Mucosa of descending colon (tissue), 3 donors: ENCODE results near the gene MIDN. TPM values are rescaled to one million over a fixed set of nuclear protein-coding genes. Genes with fewer than 3 reads are reported as not detected.
A peak's percentile ranks its signal among the peaks of the same experiment; 100 is the strongest.

Source experiments
- ATAC-seq: fragments of 200-7000 bp; cut with Tn5 transposase; one replicate; pipeline ENCODE4 v1.9.1; 2020; ENCODE audit warnings: mild to moderate bottlenecking, moderate library complexity
- DNase-seq, 3 donors: peaks; one replicate each; pipeline ENCODE4 v3.0.0-alpha.2; 2020
- H3K36me3 ChIP-seq: fragments of 200-600 bp; one replicate; pipeline ENCODE4 v1.8.0; 2021; ENCODE audit warnings: low read depth, mild to moderate bottlenecking
- H3K4me1 ChIP-seq: fragments of 200-600 bp; one replicate; pipeline ENCODE4 v1.8.0; 2021; ENCODE audit warnings: low read depth, mild to moderate bottlenecking
- H3K4me3 ChIP-seq: fragments of 200-600 bp; one replicate; pipeline ENCODE4 v1.8.0; 2021; ENCODE audit warnings: mild to moderate bottlenecking
- H3K9me3 ChIP-seq: fragments of 200-600 bp; one replicate; pipeline ENCODE4 v1.8.0; 2021; ENCODE audit warnings: mild to moderate bottlenecking
- intact Hi-C, 2 donors: fragments of 100-400 bp; cut with DNase I in 1 of 2; cut with micrococcal nuclease in 1 of 2; formaldehyde crosslinking; loops; one replicate each; pipeline versions ENCODE4 v1.11.0 to v1.11.1; 2022; cut with DNase I, micrococcal nuclease
- total RNA-seq, 3 donors: library from RNA; stranded (reverse); fragmentation: NEBNext Ultra II Directional in 2 of 3; extraction: Animal tissue kit (Norgen Biotek cat#: 25700) in 2 of 3; gene quantifications; one replicate each; pipeline versions ENCODE4 v1.2.1 to v1.2.4, GENCODE V29; 2021 to 2023
- TF ChIP-seq, protein P1 (sequence below): fragments of 200-600 bp; IDR thresholded peaks from one replicate; pipeline ENCODE4 v1.8.0; 2022; ENCODE audit warnings: antibody characterized with exemption, mild to moderate bottlenecking
- donor health status: DM: no; HTN: no; CAD: no; lungs with moderate emphysema.
- donor health status: DM: no; HTN: no; CAD: no.
- donor health status: DM: no; HTN: yes; CAD: no.

The MIDN gene
- total RNA-seq, 3 donors from 2014 or later: 136 to 251 (median 213) TPM

DNA sequence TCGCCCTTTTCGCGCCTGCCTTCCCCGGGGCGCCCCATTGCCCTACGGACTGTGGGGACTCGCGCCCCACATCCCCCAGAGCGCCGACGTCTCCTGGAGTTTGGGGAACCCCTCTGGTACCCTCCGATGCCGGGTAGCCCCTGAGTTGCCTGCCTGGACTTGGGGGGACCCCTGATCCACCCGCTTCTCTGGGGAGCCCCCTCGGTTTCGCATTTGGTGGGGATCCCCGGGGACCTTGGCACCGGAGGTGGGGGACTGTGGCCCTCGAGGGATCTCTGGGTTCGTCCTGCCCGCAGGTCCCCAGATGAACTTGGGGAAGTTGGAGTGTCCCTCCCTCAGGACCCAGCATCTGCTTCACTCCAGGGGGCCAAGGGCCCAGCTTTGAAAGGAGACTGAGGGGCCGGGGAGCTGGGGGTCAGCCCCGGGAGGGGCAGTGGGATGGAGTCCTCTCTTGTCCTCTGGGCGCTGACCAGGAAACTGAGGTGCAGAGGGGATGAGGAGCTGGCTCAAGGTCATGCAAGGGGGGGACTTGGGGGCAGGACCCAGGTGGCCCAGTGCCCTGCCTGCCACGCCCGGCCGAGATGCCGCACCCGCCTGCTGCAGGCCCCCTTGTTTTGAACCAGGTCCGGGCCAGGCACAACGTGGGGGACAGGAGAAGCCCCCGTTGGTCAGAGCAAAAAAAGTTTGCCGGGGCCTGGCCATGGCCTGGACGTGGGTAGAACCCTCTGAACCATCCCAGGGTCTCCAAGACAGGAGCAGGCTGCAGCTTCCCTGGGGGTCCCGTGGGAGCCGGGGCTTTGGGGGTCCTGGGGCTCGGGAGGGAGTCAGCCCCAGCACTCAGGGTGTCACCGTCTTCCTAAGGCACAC, 38.3 kb downstream of the MIDN start:
- no peaks in the 10 kb centered on the region for H3K36me3 ChIP-seq
- ATAC-seq: no peak
- peak in 2 of 3 donors; percentile 56 to 57 for DNase-seq
- H3K4me1 ChIP-seq: peaks cover 52% of the 10 kb centered on the region
- intact Hi-C loops: no loop called here
- TF ChIP-seq, protein P1, sequence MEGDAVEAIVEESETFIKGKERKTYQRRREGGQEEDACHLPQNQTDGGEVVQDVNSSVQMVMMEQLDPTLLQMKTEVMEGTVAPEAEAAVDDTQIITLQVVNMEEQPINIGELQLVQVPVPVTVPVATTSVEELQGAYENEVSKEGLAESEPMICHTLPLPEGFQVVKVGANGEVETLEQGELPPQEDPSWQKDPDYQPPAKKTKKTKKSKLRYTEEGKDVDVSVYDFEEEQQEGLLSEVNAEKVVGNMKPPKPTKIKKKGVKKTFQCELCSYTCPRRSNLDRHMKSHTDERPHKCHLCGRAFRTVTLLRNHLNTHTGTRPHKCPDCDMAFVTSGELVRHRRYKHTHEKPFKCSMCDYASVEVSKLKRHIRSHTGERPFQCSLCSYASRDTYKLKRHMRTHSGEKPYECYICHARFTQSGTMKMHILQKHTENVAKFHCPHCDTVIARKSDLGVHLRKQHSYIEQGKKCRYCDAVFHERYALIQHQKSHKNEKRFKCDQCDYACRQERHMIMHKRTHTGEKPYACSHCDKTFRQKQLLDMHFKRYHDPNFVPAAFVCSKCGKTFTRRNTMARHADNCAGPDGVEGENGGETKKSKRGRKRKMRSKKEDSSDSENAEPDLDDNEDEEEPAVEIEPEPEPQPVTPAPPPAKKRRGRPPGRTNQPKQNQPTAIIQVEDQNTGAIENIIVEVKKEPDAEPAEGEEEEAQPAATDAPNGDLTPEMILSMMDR: no peak
- H3K9me3 ChIP-seq: no peaks in the 10 kb centered on the region
- peak overlapping the region; percentile 14 for H3K4me3 ChIP-seq

DNA sequence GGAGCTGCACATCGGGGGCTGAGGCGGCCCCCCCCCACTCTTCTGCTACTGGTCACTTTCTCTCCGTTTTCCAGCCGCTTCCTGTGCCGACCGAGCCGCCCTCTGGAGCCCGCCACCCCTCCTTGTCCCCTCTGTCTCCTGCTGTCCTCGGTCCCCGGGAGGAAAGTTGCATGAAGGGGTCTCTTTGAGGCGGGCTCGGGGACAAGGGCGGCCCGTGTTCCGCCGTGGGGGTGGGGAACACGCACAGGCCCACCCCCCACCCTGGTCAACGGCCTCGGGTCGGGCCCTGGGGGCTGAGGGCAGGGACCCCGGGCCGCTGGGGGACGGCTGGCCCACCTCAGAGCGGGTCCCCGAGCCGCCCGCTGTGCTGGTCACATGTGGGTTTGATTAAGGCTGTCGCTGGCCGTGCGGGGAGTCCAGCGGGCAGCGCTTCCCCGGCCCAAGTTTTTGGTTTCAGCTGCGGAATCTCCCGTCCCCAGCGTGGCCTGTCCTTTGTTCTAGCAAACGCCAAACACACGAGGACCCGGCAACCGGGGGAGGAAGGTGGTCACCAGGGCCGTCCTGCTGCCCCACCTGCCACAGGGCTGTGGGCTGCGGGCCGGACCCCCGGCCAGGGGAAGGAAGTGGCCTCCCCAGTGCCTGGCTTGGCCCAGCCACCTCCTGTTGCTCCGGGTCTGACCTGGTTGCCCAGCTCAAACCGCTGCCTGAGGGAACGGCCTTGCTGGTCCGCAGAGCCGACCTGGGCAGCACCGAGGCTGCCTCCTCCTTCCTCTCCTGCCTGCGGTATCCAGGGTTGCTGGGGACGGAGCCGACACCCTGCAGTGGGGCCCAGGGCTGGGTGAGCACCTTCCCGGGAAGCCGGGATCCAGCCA, 39.2 kb downstream of the MIDN start:
- no peak for ATAC-seq
- Histone ChIP-seq H3K4me1 (peaks cover 60% of the 10 kb centered on the region), H3K36me3 (no peaks in the 10 kb centered on the region), H3K9me3 (no peaks in the 10 kb centered on the region), H3K4me3 (peak overlapping the region; percentile 14)
- DNase-seq: peak in 1 of 3 donors; percentile 42
- TF ChIP-seq, protein P1: no peak
- intact Hi-C loops: no loop called here

DNA sequence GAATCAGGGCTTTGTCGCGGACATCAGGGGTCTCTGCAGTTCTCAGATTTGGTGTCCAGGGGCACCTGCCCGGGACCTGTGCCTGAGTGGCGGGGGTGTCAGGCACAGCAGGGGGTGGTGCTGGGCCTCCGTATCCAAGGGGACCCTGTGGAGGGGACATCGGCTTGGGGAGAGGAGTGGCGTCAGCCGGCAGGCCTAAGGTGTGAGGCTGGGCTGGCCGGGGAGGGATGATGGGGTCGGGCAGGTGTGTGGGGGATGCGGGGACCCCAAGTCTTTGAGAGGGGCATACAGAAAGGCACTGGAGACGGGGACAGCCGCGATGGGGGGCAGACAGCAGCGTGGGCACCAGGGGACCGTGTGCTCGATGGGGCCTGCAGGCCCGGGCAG, 39.8 kb downstream of the MIDN start:
- H3K36me3 ChIP-seq: no peaks in the 10 kb centered on the region
- no peak overlapping the region for H3K4me3 ChIP-seq
- TF ChIP-seq, protein P1: no peak
- DNase-seq (no peak), ATAC-seq (no peak)
- intact Hi-C loops: no loop called here
- H3K9me3 ChIP-seq: no peaks in the 10 kb centered on the region
- H3K4me1 ChIP-seq: peaks cover 54% of the 10 kb centered on the region

DNA sequence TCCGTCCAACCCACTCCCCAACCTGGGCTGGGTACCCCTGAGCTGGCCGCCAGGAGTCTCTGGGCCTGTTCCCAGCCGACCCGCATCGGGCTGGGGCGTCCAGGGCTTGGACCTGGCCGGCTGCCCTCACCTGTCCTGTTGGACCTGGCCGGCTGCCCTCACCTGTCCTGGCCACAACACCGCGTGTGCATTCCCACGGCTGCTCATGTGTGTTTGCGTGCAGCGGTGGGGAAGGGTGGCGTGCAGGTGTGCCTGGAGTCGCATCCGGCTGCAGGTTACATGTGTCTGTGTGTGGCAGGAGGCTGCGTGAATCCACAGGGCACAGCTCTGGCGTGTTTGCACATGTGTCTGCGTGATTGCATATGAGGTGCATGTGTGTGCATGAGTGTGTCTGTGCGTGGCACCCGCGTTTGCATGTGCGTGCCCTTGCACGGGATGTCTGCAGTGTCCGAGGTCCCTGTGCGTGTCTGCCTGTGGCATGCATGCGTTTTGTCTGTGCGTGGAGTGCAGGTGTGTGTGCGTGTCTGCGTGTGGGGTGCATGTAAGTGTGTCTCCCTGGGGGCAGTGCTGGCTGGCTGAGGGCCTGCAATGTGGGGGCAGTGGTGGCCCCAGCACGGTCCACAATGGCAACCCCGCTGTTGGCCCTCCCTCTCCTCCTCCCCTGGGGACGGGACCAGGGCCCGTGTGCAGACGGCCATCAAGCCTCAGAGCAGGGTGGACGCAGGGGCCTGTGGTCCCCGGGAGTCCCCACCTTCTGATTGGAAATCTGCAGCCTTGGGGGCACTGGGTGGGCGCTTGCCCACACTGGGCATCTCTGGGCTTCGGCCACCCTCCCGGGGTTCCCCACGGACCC, 40.7 kb downstream of the MIDN start:
- no peaks in the 10 kb centered on the region for H3K36me3 ChIP-seq
- no peak overlapping the region for H3K4me3 ChIP-seq
- peak in 1 of 3 donors; percentile 35 for DNase-seq
- H3K9me3 ChIP-seq: no peaks in the 10 kb centered on the region
- TF ChIP-seq, protein P1: no peak
- H3K4me1 ChIP-seq: peaks cover 46% of the 10 kb centered on the region
- intact Hi-C loops: no loop called here
- ATAC-seq: no peak

DNA sequence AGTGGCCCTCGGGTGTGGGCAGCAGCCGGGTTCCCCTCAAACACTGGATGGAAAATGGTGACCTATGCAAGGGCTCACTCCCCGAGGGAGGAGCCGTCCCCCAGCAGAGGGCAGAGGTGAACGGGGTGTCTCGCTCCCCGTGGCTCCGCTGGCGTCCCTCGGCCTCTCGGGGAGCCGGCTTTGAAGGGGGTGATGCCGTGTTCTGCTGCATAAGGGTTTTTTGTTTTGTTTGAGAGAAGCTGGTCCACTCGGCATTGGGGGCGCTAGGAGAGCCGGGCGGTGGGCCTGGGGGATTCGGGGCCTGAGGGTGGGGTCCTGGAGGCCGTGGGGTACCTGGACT, 41.3 kb downstream of the MIDN start:
- H3K4me3 ChIP-seq: no peak overlapping the region
- TF ChIP-seq, protein P1: no peak
- no peaks in the 10 kb centered on the region for H3K36me3 ChIP-seq
- ATAC-seq (no peak), DNase-seq (peak in 1 of 3 donors; percentile 47)
- no peaks in the 10 kb centered on the region for H3K9me3 ChIP-seq
- intact Hi-C loops: no loop called here
- H3K4me1 ChIP-seq: peaks cover 40% of the 10 kb centered on the region
